Measurements from ENCODE around the gene ADAM19.

The ADAM19 gene

DNA sequence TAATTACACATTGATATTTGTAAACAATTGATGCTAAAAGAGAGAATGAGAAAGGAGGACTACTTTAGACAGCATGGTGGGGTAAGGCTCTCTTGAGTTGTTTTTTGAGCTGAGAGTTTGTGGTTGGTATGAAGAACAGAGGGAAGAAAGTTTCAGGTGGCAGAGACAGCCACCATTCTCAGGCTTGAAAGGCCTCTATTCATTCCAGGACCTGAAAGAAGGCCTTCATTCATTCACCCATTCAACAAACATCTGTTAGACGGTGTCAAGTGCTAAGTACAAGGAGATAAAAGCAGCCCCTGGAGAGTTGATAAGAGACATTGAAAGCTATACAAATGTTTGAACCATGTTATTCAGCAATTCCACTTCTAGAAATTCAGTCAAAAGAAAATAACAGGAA is 21.7 kb upstream of the ADAM19 start:
- TF ChIP-seq Cebpa-rat (IDR thresholded peaks at IDR 0.05), result no peak
- H3K9me3 ChIP-seq, result no peaks in the 10 kb centered on the region
- H3K4me2 ChIP-seq, result peak overlapping the region; percentile 87
- H3K27ac ChIP-seq, result 0 out of 2 replicates have a peak overlapping the region, but pooled peaks have one; percentile 32
- no peak overlapping the region for H3K9ac ChIP-seq
- no peaks in the 10 kb centered on the region for H3K36me3 ChIP-seq
- no peaks in the 10 kb centered on the region for H3K27me3 ChIP-seq
- peaks cover 74% of the 10 kb centered on the region for H3K4me1 ChIP-seq
- H4K20me1 ChIP-seq, result no peaks in the 10 kb centered on the region
- H3K4me3 ChIP-seq, result no peak overlapping the region

DNA sequence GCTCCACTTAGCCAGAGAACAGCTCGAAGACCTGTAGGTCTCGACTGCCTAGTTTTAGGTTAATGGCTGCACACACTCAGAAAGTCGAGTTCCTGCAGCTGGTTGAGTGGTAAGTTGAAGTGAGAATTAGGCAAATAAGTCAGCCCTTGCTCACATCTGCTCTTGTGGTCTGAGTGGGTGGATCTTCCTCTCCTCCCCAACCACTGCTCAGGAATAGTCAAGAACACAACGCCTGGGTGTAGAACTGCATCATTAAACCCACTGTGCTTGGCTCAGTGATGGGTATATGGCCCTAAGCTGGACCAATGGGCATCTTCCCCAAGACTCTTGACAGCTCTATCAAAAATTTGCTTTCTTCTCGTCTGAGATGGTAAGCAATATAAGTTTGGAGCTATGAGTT is 20.9 kb upstream of the ADAM19 start:
- H3K9me3 ChIP-seq, result no peaks in the 10 kb centered on the region
- peak overlapping the region; percentile 39 for H3K27ac ChIP-seq
- H3K27me3 ChIP-seq, result no peaks in the 10 kb centered on the region
- H3K4me3 ChIP-seq, result no peak overlapping the region
- H3K4me1 ChIP-seq, result peaks cover 77% of the 10 kb centered on the region
- H3K9ac ChIP-seq, result no peak overlapping the region
- no peaks in the 10 kb centered on the region for H4K20me1 ChIP-seq
- no peaks in the 10 kb centered on the region for H3K36me3 ChIP-seq
- TF ChIP-seq Cebpa-rat (IDR thresholded peaks at IDR 0.05), result no peak
- peak overlapping the region; percentile 87 for H3K4me2 ChIP-seq

DNA sequence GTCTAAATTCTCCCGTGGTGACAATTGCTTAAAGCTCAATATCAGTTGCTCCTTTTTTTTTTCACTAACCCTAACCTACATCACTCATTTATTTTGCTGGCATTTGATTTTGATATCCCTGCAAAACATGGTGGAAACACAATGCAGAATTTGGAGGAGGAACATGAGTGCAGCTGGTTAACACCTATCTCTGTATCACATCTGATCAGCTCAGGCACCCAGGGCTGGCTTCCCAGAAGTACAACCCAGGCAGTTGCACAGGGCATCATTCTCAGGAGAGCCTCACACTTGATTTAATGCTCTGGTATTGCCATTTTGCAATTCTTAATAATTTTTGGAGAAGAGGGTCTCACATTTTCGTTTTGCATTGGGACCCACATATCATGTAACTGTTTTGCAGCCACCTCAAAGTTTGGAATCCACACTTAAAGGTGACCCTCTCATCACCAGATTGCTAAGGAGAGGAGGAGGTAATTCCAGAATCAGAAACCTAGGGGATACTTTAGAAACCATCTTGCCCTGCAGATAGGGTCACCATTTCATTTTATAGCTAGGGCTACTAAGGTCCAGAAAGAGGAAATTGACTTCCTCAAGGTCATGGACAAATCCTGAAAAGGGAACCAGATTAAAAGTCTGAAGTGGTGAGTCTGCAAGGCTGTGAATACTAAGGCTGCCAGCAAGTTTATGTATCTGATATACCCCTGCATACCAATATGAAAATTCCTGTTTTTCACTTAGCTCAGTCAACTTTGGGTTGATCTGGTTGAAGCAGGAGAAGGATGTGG is 19.3 kb upstream of the ADAM19 start:
- Histone ChIP-seq H3K36me3 (no peaks in the 10 kb centered on the region), H3K4me2 (peak overlapping the region; percentile 87), H3K27me3 (no peaks in the 10 kb centered on the region), H3K4me3 (no peak overlapping the region), H3K4me1 (peaks cover 85% of the 10 kb centered on the region), H3K9me3 (no peaks in the 10 kb centered on the region), H3K9ac (no peak overlapping the region), H4K20me1 (no peaks in the 10 kb centered on the region), H3K27ac (peak overlapping the region; percentile 39; the same call in 1 of the 2 replicates)
- TF ChIP-seq Cebpa-rat (IDR thresholded peaks at IDR 0.05), result no peak

DNA sequence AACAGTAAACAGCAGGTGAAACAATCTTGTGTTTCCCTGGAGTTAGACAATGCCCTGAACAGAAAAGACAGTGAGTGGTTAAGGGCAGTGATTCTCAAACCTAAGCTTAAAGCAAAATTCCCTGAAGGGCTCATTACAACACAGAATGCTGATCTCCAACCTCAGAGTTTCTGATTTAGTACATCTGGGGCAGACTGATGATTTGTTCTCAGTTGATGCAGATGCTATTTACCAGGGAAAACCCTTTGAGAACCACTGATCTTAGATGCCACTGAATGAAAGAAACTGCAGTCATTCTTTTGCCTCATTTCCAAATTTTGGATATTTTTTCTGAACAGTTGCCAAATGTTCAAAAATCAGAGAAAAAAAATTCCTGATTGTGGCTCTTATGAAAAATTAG is 18.7 kb upstream of the ADAM19 start:
- H3K9me3 ChIP-seq, result no peaks in the 10 kb centered on the region
- peaks cover 82% of the 10 kb centered on the region for H3K4me1 ChIP-seq
- H3K9ac ChIP-seq, result no peak overlapping the region
- H4K20me1 ChIP-seq, result no peaks in the 10 kb centered on the region
- no peaks in the 10 kb centered on the region for H3K27me3 ChIP-seq
- H3K27ac ChIP-seq, result peak overlapping the region; percentile 88
- no peak for TF ChIP-seq Cebpa-rat (IDR thresholded peaks at IDR 0.05)
- no peaks in the 10 kb centered on the region for H3K36me3 ChIP-seq
- H3K4me2 ChIP-seq, result peak overlapping the region; percentile 87
- no peak overlapping the region for H3K4me3 ChIP-seq

DNA sequence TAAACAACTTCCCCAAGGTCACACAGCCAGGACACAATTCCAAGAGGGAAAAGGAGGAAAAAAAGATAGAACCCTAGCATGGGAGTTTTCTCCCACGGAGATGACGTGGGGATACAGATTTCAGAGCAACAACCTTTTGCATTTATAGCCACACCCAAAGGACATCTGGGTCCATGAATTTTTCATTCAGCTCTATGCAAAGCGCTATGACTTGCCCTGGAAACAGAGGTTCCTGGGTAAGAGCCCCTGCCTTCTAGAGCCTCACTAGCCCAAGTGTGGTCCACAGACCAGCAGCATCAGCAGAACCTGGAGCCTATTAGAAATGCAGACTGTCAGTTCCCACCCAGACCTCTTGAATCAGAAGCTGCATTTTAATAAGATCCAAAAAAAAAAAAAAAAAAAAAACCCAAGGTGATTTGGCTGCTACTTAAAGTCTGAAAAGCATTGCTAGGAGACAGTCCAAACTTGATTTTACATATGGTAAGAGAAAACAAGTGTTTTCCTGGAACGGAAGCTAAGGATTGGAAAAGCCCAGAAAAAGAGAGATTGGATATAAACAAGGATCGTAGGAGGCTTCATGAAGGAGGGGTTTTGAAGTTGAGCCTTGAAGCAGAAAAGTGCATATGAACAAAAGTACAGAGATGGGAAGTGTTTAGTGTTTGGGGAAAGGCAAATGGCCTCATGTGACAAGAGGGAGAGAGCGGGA is 17.6 kb upstream of the ADAM19 start:
- peak overlapping the region; percentile 76 for H3K9ac ChIP-seq
- peaks cover 76% of the 10 kb centered on the region for H3K4me1 ChIP-seq
- H4K20me1 ChIP-seq, result no peaks in the 10 kb centered on the region
- no peaks in the 10 kb centered on the region for H3K9me3 ChIP-seq
- H3K36me3 ChIP-seq, result no peaks in the 10 kb centered on the region
- peak overlapping the region; percentile 88 for H3K27ac ChIP-seq
- H3K4me2 ChIP-seq, result peak overlapping the region; percentile 87
- H3K4me3 ChIP-seq, result peak overlapping the region; percentile 44; the same call in 1 of the 2 replicates
- TF ChIP-seq Cebpa-rat (IDR thresholded peaks at IDR 0.05), result no peak
- H3K27me3 ChIP-seq, result no peaks in the 10 kb centered on the region

DNA sequence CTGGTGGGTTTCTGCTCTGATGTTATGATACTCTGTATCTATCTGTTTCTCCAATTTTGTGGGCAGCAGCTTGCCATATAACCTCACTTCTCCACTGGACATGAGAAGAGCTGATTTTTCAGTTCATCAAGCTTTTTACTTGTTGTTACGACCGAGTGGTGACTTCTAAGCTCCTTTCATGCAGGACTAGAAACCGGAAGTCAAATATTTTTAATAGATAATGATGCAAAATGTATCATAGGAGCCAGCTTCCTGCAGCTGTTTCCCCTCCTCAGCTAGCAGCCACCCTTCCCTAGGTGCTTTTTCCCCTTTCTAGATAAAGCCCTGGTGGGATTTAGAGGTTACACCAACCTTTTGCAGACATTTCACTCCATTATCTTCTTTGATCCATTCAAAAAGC is 17.0 kb upstream of the ADAM19 start:
- Histone ChIP-seq H3K9ac (peak overlapping the region; percentile 76), H4K20me1 (no peaks in the 10 kb centered on the region), H3K27ac (peak overlapping the region; percentile 88), H3K4me3 (peak overlapping the region; percentile 44), H3K27me3 (no peaks in the 10 kb centered on the region), H3K4me2 (peak overlapping the region; percentile 87), H3K36me3 (no peaks in the 10 kb centered on the region), H3K4me1 (peaks cover 70% of the 10 kb centered on the region), H3K9me3 (no peaks in the 10 kb centered on the region)
- TF ChIP-seq Cebpa-rat (IDR thresholded peaks at IDR 0.05), result no peak

DNA sequence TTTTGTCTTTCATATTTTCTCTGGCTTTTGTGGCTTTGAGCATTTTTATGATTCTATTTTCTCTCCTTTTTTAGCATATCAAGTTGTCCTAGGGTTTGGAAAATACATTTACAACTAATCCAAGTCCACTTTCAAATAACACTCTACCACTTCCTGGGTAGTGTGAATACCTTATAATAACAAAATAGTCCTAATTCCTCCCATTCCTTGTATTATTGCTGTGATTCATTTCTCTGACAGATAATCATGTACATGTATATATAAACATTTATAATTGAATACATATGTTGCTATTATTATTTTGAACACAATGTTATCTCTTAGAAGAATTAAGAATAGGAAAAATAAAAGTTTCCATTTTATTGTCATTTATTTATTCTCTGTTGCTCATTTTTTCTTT is 14.9 kb upstream of the ADAM19 start:
- Histone ChIP-seq H3K9ac (no peak overlapping the region), H3K9me3 (no peaks in the 10 kb centered on the region), H3K4me3 (no peak overlapping the region), H3K27ac (no peak overlapping the region), H4K20me1 (no peaks in the 10 kb centered on the region), H3K36me3 (no peaks in the 10 kb centered on the region), H3K27me3 (no peaks in the 10 kb centered on the region), H3K4me1 (peaks cover 48% of the 10 kb centered on the region), H3K4me2 (no peak overlapping the region)
- no peak for TF ChIP-seq Cebpa-rat (IDR thresholded peaks at IDR 0.05)

DNA sequence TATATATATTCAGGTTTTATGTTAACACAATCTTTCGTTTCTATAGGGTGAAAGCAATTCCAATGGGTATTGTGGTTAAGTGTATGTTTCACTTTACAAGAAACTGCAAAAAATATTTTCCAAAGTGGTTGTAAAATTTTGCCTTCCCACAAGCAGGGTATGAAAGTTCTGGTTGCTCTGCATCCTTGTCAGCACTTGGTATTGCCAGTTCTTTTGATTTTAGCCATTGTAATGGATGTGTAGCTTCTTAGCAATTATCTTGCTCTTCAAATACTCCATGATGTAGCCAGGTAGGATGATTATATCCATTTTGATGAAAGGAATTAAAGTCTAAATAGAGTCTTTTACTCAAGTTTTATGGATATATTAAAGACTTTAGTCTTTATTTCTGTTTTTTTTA is 9.1 kb upstream of the ADAM19 start:
- Histone ChIP-seq H3K36me3 (no peaks in the 10 kb centered on the region), H3K27ac (no peak overlapping the region), H3K4me2 (no peak overlapping the region), H3K9me3 (no peaks in the 10 kb centered on the region; the same call in 1 of the 2 replicates), H3K9ac (no peak overlapping the region), H3K4me1 (peaks cover 10% of the 10 kb centered on the region), H4K20me1 (no peaks in the 10 kb centered on the region), H3K4me3 (no peak overlapping the region), H3K27me3 (no peaks in the 10 kb centered on the region)
- no peak for TF ChIP-seq Cebpa-rat (IDR thresholded peaks at IDR 0.05)

DNA sequence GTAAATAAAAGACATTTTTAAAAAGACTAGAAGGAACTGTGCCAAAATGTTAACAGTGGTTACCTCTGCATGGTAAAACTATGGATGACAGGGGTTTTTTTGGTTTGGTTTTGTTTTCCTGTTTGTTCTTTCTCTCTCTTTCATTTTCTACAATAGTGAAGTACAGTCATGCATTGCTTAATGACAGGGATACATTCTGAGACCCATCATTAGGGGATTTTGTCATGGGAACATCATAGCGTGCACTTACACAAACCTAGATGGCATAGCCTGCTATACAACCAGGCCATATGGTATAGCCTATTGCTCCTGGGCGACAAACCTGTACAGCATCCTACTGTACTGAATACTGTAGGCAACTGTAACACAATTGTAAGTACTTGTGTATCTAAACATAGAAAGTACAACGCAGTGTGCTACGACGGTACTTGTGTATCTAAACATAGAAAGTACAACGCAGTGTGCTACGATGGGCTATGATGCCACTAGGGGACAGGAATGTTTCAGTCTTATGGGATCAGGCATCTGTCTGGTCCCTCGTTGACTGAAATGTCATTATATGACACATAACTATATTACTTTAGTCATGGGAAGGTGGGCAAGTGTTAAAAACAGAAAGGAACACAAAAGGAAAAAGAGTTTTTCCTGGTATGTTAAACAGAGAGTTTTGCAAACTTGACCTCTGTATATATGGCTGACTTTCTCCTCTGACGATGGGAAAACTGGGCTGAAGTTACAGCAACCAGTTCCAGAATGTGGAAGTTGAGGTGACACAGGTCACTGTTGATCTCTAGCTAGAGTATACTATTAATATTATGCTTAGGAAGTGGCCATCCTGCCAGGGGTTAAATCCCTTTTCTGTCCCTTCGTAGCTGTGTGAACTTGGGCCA is 7.4 kb upstream of the ADAM19 start:
- peaks cover 10% of the 10 kb centered on the region for H3K4me1 ChIP-seq

More for the DNA sequence above, 7.4 kb upstream of the ADAM19 start:
- Histone ChIP-seq H3K9ac (no peak overlapping the region), H3K4me2 (no peak overlapping the region), H3K9me3 (no peaks in the 10 kb centered on the region; the same call in 1 of the 2 replicates), H3K27ac (no peak overlapping the region), H3K36me3 (no peaks in the 10 kb centered on the region), H3K27me3 (no peaks in the 10 kb centered on the region), H3K4me3 (no peak overlapping the region), H4K20me1 (no peaks in the 10 kb centered on the region)
- no peak for TF ChIP-seq Cebpa-rat (IDR thresholded peaks at IDR 0.05)
